ENCODE data around the gene PALM.
"Not testable (repeated sequence)": the region's sequence is repeated elsewhere in the genome, so short reads cannot be mapped to it uniquely, and the experiment has no call there.

PALM gene

GRCh38 chr19:738509-739128, 29.9 kb downstream of the PALM start:
- Histone ChIP-seq H3K9me3 (ENCODE audit: control insufficient read depth, insufficient read depth, low read depth, low read length) (no peaks in the 10 kb centered on the region), H3K4me3 (ENCODE audit: low read depth, low read length) (no peak overlapping the region), H3K9ac (ENCODE audit: low read length) (no peak overlapping the region), H3K4me1 (ENCODE audit: control insufficient read depth, insufficient read depth, low read length) (no peaks in the 10 kb centered on the region), H3K27ac (ENCODE audit: low read depth, low read length) (no peak overlapping the region), H3K27me3 (ENCODE audit: control insufficient read depth, insufficient read depth, low read length) (no peaks in the 10 kb centered on the region), H3K36me3 (ENCODE audit: control insufficient read depth, insufficient read depth, low read length) (no peaks in the 10 kb centered on the region)

GRCh38 chr19:739998-740715, 31.4 kb downstream of the PALM start:
- H3K9me3 ChIP-seq (ENCODE audit: control insufficient read depth, insufficient read depth, low read depth, low read length) = peaks cover 3% of the 10 kb centered on the region; the same call in 1 of the 2 replicates
- no peaks in the 10 kb centered on the region for H3K27me3 ChIP-seq (ENCODE audit: control insufficient read depth, insufficient read depth, low read length)
- no peak overlapping the region for H3K9ac ChIP-seq (ENCODE audit: low read length)
- no peak overlapping the region for H3K27ac ChIP-seq (ENCODE audit: low read depth, low read length)
- H3K36me3 ChIP-seq (ENCODE audit: control insufficient read depth, insufficient read depth, low read length) = no peaks in the 10 kb centered on the region
- no peak overlapping the region for H3K4me3 ChIP-seq (ENCODE audit: low read depth, low read length)
- H3K4me1 ChIP-seq (ENCODE audit: control insufficient read depth, insufficient read depth, low read length) = no peaks in the 10 kb centered on the region

GRCh38 chr19:740816-741505, 32.2 kb downstream of the PALM start:
- not testable (repeated sequence) for H3K4me1 ChIP-seq (ENCODE audit: control insufficient read depth, insufficient read depth, low read length); H3K9me3 ChIP-seq (ENCODE audit: control insufficient read depth, insufficient read depth, low read depth, low read length); H3K27ac ChIP-seq (ENCODE audit: low read depth, low read length); H3K36me3 ChIP-seq (ENCODE audit: control insufficient read depth, insufficient read depth, low read length); H3K27me3 ChIP-seq (ENCODE audit: control insufficient read depth, insufficient read depth, low read length); H3K4me3 ChIP-seq (ENCODE audit: low read depth, low read length); H3K9ac ChIP-seq (ENCODE audit: low read length)

- H3K36me3 ChIP-seq (ENCODE audit: control insufficient read depth, insufficient read depth, low read length) = no peaks in the 10 kb centered on the region
- no peak overlapping the region for H3K4me3 ChIP-seq (ENCODE audit: low read depth, low read length)
- H3K27me3 ChIP-seq (ENCODE audit: control insufficient read depth, insufficient read depth, low read length) = no peaks in the 10 kb centered on the region
- H3K9me3 ChIP-seq (ENCODE audit: control insufficient read depth, insufficient read depth, low read depth, low read length) = peaks cover 9% of the 10 kb centered on the region
- H3K4me1 ChIP-seq (ENCODE audit: control insufficient read depth, insufficient read depth, low read length) = no peaks in the 10 kb centered on the region
- H3K9ac ChIP-seq (ENCODE audit: low read length) = no peak overlapping the region
- no peak overlapping the region for H3K27ac ChIP-seq (ENCODE audit: low read depth, low read length)
Observed at GRCh38 chr19:741506-742131, 32.9 kb downstream of the PALM start.

- no peak overlapping the region for H3K27ac ChIP-seq (ENCODE audit: low read depth, low read length)
- no peak overlapping the region for H3K4me3 ChIP-seq (ENCODE audit: low read depth, low read length)
- H3K9ac ChIP-seq (ENCODE audit: low read length) = no peak overlapping the region
- no peaks in the 10 kb centered on the region for H3K4me1 ChIP-seq (ENCODE audit: control insufficient read depth, insufficient read depth, low read length)
- H3K27me3 ChIP-seq (ENCODE audit: control insufficient read depth, insufficient read depth, low read length) = no peaks in the 10 kb centered on the region
- H3K9me3 ChIP-seq (ENCODE audit: control insufficient read depth, insufficient read depth, low read depth, low read length) = peaks cover 14% of the 10 kb centered on the region
- no peaks in the 10 kb centered on the region for H3K36me3 ChIP-seq (ENCODE audit: control insufficient read depth, insufficient read depth, low read length)
Observed at GRCh38 chr19:742540-743075, 33.9 kb downstream of the PALM start.

- H3K4me3 ChIP-seq (ENCODE audit: low read depth, low read length) = no peak overlapping the region
- no peaks in the 10 kb centered on the region for H3K36me3 ChIP-seq (ENCODE audit: control insufficient read depth, insufficient read depth, low read length)
- H3K9ac ChIP-seq (ENCODE audit: low read length) = no peak overlapping the region
- no peaks in the 10 kb centered on the region for H3K27me3 ChIP-seq (ENCODE audit: control insufficient read depth, insufficient read depth, low read length)
- no peaks in the 10 kb centered on the region for H3K4me1 ChIP-seq (ENCODE audit: control insufficient read depth, insufficient read depth, low read length)
- no peak overlapping the region for H3K27ac ChIP-seq (ENCODE audit: low read depth, low read length)
- peaks cover 20% of the 10 kb centered on the region for H3K9me3 ChIP-seq (ENCODE audit: control insufficient read depth, insufficient read depth, low read depth, low read length)
Observed at GRCh38 chr19:743168-743687, 34.5 kb downstream of the PALM start.

- not testable (repeated sequence) for H3K9ac ChIP-seq (ENCODE audit: low read length); H3K27me3 ChIP-seq (ENCODE audit: control insufficient read depth, insufficient read depth, low read length); H3K4me3 ChIP-seq (ENCODE audit: low read depth, low read length); H3K27ac ChIP-seq (ENCODE audit: low read depth, low read length); H3K4me1 ChIP-seq (ENCODE audit: control insufficient read depth, insufficient read depth, low read length); H3K36me3 ChIP-seq (ENCODE audit: control insufficient read depth, insufficient read depth, low read length)
- peaks cover 21% of the 10 kb centered on the region for H3K9me3 ChIP-seq (ENCODE audit: control insufficient read depth, insufficient read depth, low read depth, low read length)
Observed at GRCh38 chr19:745138-745537, 36.4 kb downstream of the PALM start.

- H3K36me3 ChIP-seq (ENCODE audit: control insufficient read depth, insufficient read depth, low read length) = no peaks in the 10 kb centered on the region
Observed at GRCh38 chr19:746208-746819, 37.6 kb downstream of the PALM start.

GRCh38 chr19:746956-747355, 38.2 kb downstream of the PALM start:
- no peaks in the 10 kb centered on the region for H3K27me3 ChIP-seq (ENCODE audit: control insufficient read depth, insufficient read depth, low read length)
- no peak overlapping the region for H3K4me3 ChIP-seq (ENCODE audit: low read depth, low read length)

More at GRCh38 chr19:746208-746819, 37.6 kb downstream of the PALM start:
- H3K9ac ChIP-seq (ENCODE audit: low read length) = no peak overlapping the region
- H3K9me3 ChIP-seq (ENCODE audit: control insufficient read depth, insufficient read depth, low read depth, low read length) = peaks cover 21% of the 10 kb centered on the region
- no peak overlapping the region for H3K27ac ChIP-seq (ENCODE audit: low read depth, low read length)
- H3K4me1 ChIP-seq (ENCODE audit: control insufficient read depth, insufficient read depth, low read length) = peaks cover 2% of the 10 kb centered on the region; the same call in 1 of the 2 replicates
- no peak overlapping the region for H3K4me3 ChIP-seq (ENCODE audit: low read depth, low read length)
- H3K27me3 ChIP-seq (ENCODE audit: control insufficient read depth, insufficient read depth, low read length) = no peaks in the 10 kb centered on the region

GRCh38 chr19:747432-748273, 38.9 kb downstream of the PALM start:
- Histone ChIP-seq H3K9me3 (ENCODE audit: control insufficient read depth, insufficient read depth, low read depth, low read length) (peaks cover 21% of the 10 kb centered on the region), H3K4me1 (ENCODE audit: control insufficient read depth, insufficient read depth, low read length) (peaks cover 8% of the 10 kb centered on the region), H3K9ac (ENCODE audit: low read length) (no peak overlapping the region), H3K27me3 (ENCODE audit: control insufficient read depth, insufficient read depth, low read length) (no peaks in the 10 kb centered on the region), H3K27ac (ENCODE audit: low read depth, low read length) (no peak overlapping the region), H3K36me3 (ENCODE audit: control insufficient read depth, insufficient read depth, low read length) (no peaks in the 10 kb centered on the region), H3K4me3 (ENCODE audit: low read depth, low read length) (no peak overlapping the region)

More at GRCh38 chr19:746956-747355, 38.2 kb downstream of the PALM start:
- no peak overlapping the region for H3K9ac ChIP-seq (ENCODE audit: low read length)
- H3K36me3 ChIP-seq (ENCODE audit: control insufficient read depth, insufficient read depth, low read length) = no peaks in the 10 kb centered on the region
- no peak overlapping the region for H3K27ac ChIP-seq (ENCODE audit: low read depth, low read length)
- H3K9me3 ChIP-seq (ENCODE audit: control insufficient read depth, insufficient read depth, low read depth, low read length) = peaks cover 21% of the 10 kb centered on the region
- peaks cover 7% of the 10 kb centered on the region for H3K4me1 ChIP-seq (ENCODE audit: control insufficient read depth, insufficient read depth, low read length)
